Nephron progenitor cell (in vitro differentiated cells): Measurements from ENCODE around the gene BOC.

Experiments used
- DNase-seq: peaks from one replicate; pipeline ENCODE4 v3.0.0; 2021
- H3K27ac Mint-ChIP-seq: 2 replicates; pipeline ENCODE4 v1.8.0; 2021; ENCODE audit warnings: mild to moderate bottlenecking, moderate library complexity, mixed read lengths
- H3K27me3 Mint-ChIP-seq: 2 replicates; pipeline ENCODE4 v1.8.0; 2021; ENCODE audit warnings: mild to moderate bottlenecking, low read depth, mixed read lengths; ENCODE audit not compliant: poor library complexity
- H3K36me3 Mint-ChIP-seq: 2 replicates; pipeline ENCODE4 v1.8.0; 2021; ENCODE audit warnings: low read depth, mixed read lengths
- H3K4me1 Mint-ChIP-seq: 2 replicates; pipeline ENCODE4 v1.8.0; 2021; ENCODE audit warnings: mixed read lengths
- H3K4me3 Mint-ChIP-seq: 2 replicates; pipeline ENCODE4 v1.8.0; 2021; ENCODE audit warnings: mild to moderate bottlenecking, moderate library complexity, mixed read lengths
- H3K9me3 Mint-ChIP-seq: 2 replicates; pipeline ENCODE4 v1.8.0; 2021; ENCODE audit warnings: mild to moderate bottlenecking, moderate library complexity, mixed read lengths
- TF ChIP-seq, protein P1 (sequence below): fragments of 200-600 bp; sonication (generic); IDR thresholded peaks from 2 replicates; pipeline ENCODE4 v1.5.0; 2021; ENCODE audit warnings: antibody characterized with exemption

The BOC gene

DNA sequence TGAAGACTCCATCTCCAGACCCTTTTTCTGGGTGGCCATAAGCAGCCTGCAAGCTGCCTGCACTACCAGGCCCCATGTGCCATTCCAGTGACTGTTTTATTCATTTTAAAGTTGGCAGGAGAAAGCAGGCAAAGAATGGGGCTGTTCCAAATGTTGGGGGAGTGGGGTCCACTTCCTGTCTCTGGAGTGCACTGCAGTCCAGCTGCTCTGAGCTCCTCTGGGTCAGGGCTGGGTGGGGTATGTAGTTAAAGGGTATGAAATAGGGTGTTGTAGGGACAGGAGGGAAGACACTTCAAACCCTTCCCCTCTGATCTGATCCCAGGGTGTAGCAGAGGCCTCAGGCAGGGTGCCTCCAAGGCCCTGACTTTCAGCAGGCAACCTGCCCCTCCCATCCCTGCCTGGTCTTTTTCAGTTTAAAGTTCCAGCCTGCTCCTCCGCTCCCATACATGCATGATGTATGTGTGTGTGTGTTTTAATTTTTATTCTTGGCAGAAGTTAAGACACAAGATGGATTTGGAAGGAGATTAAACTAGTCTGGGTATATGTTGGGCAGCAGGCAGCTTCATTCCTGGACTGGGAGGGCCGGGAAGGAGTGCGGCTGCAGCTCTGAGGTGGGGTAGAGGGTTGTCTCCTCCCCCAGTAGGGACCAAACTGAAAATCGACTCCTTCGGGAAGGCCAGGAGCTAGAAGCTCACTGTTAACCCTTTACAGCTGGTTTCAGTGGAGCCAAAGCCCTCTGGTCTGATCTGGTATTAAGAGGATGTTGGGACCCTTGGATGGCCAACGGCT lies 17.3 kb downstream of the BOC start:
- peaks cover 91% of the 10 kb centered on the region for H3K4me1 Mint-ChIP-seq
- H3K27ac Mint-ChIP-seq, result peak overlapping the region; percentile 97
- peaks cover 78% of the 10 kb centered on the region for H3K36me3 Mint-ChIP-seq
- no peaks in the 10 kb centered on the region for H3K27me3 Mint-ChIP-seq
- TF ChIP-seq, protein P1, sequence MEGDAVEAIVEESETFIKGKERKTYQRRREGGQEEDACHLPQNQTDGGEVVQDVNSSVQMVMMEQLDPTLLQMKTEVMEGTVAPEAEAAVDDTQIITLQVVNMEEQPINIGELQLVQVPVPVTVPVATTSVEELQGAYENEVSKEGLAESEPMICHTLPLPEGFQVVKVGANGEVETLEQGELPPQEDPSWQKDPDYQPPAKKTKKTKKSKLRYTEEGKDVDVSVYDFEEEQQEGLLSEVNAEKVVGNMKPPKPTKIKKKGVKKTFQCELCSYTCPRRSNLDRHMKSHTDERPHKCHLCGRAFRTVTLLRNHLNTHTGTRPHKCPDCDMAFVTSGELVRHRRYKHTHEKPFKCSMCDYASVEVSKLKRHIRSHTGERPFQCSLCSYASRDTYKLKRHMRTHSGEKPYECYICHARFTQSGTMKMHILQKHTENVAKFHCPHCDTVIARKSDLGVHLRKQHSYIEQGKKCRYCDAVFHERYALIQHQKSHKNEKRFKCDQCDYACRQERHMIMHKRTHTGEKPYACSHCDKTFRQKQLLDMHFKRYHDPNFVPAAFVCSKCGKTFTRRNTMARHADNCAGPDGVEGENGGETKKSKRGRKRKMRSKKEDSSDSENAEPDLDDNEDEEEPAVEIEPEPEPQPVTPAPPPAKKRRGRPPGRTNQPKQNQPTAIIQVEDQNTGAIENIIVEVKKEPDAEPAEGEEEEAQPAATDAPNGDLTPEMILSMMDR, result no peak
- H3K4me3 Mint-ChIP-seq, result peak overlapping the region; percentile 62
- H3K9me3 Mint-ChIP-seq, result no peaks in the 10 kb centered on the region
- no peak for DNase-seq

DNA sequence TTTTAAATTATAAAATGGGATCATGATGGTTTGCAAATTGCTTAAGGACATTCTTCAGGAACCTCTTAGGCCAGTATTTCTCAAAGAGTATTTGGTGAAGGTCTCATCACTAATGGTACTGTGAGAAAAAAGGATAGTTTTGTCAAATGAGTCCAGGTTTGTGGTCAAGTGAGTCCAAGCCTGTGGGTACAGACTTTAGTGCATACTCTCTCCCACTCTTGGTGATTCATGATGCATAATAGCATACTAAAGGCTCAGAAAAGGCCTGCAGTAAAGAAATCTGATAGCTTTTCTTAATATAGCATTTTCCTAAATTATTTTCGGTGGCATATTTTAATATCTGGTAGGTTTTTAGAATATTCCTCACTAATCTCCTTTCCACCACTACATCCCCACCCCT lies 20.0 kb downstream of the BOC start:
- Mint-ChIP-seq H3K9me3 (no peaks in the 10 kb centered on the region), H3K4me1 (peaks cover 94% of the 10 kb centered on the region), H3K36me3 (peaks cover 75% of the 10 kb centered on the region), H3K4me3 (no peak overlapping the region), H3K27ac (peak overlapping the region; percentile 52), H3K27me3 (no peaks in the 10 kb centered on the region)
- DNase-seq, result no peak
- TF ChIP-seq, protein P1, result no peak

DNA sequence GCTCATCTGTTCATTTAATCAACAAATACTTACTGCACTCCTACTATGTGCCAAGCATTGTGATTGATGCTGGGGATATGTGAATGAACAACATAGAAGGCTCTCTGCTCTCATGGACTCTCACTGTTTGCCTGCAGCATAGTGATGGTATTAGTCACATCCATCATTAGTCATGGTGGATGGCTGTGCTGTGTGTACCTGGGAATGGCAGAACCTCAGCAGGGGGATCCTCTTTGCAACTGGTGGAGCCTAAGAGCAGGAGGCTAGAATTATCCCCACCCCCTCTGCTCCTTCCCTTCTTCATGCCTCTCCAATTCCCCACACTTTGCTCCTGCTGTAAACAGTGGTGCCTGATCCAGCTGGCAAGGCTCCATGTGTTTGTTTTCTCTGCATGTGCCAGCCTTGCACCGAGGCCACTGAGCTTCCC lies 20.5 kb downstream of the BOC start:
- Mint-ChIP-seq H3K4me1 (peaks cover 90% of the 10 kb centered on the region), H3K36me3 (peaks cover 72% of the 10 kb centered on the region), H3K27ac (peak overlapping the region; percentile 94), H3K9me3 (no peaks in the 10 kb centered on the region), H3K4me3 (no peak overlapping the region), H3K27me3 (no peaks in the 10 kb centered on the region)
- TF ChIP-seq, protein P1, result no peak
- DNase-seq, result no peak

DNA sequence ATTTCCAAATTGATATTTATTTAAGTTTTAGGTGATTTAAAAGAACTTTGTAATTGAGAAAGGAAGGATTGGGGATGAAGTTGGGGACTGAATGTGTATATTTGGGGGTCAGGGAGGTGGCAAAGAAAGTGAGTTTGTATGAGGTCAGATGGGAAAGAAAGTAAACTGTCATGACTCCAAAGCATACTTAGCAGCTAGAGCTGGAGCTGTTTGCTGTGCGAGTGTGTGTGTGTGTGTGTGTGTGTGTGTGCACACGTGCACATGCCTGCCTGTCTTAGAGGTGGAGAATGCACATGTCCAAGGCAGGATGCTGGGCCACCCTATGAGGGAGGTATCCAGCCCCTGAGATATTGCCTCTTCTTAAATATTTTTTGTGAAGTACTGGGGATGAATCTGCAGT lies 21.0 kb downstream of the BOC start:
- TF ChIP-seq, protein P1, result no peak
- Mint-ChIP-seq H3K9me3 (no peaks in the 10 kb centered on the region), H3K4me1 (peaks cover 90% of the 10 kb centered on the region), H3K4me3 (no peak overlapping the region), H3K27me3 (no peaks in the 10 kb centered on the region), H3K36me3 (peaks cover 72% of the 10 kb centered on the region), H3K27ac (peak overlapping the region; percentile 94)
- DNase-seq, result no peak

DNA sequence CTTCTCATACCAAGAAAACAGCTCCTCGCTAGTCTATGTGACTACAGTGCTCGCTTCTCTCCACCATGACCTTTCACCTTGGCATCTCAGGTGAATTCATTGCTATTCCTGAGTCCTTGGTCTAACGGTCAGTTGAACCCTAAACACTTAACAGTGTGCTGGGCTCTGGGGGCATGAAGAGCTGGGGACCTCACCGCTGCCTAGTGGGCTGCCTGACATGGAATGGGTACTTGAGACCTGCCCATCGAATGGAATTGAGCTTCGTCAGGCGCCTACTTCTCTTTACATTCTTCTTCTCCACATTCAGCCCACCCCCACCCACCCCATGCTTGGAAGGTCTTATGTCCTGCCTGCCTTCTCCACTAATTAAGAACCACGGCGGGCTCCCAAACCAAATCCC lies 22.1 kb downstream of the BOC start:
- peaks cover 78% of the 10 kb centered on the region for H3K36me3 Mint-ChIP-seq
- DNase-seq, result no peak
- H3K9me3 Mint-ChIP-seq, result no peaks in the 10 kb centered on the region
- TF ChIP-seq, protein P1, result no peak
- peak overlapping the region; percentile 94 for H3K27ac Mint-ChIP-seq
- H3K4me1 Mint-ChIP-seq, result peaks cover 93% of the 10 kb centered on the region
- no peaks in the 10 kb centered on the region for H3K27me3 Mint-ChIP-seq
- H3K4me3 Mint-ChIP-seq, result no peak overlapping the region

DNA sequence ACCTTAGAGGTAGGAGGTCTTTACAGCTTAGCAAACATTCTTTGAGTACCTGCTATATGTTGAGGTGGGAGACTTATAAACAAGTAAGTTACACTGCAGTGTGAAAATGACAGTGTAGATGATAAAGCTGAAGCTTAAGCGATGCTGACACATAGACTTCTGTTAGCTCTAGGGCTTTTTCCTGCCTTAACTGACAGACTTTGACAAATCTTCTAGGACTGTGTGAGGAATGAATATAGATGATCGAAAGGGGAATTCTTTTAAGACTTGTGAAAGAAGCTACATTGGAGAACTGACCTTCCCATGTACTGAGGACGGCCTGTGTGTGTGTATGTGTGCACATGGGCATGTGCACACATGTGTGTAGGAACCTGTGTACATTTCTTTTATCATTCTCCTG lies 22.7 kb downstream of the BOC start:
- H3K4me1 Mint-ChIP-seq, result peaks cover 93% of the 10 kb centered on the region
- peak overlapping the region; percentile 34 for H3K27ac Mint-ChIP-seq
- H3K27me3 Mint-ChIP-seq, result no peaks in the 10 kb centered on the region
- TF ChIP-seq, protein P1, result no peak
- DNase-seq, result no peak
- no peaks in the 10 kb centered on the region for H3K9me3 Mint-ChIP-seq
- peaks cover 83% of the 10 kb centered on the region for H3K36me3 Mint-ChIP-seq
- H3K4me3 Mint-ChIP-seq, result no peak overlapping the region
